DMS153 treated with DMSO at 0.1 percent for 48 hours (cell line): ENCODE measurements around the gene YPEL2.
A peak's percentile ranks its signal among the peaks of the same experiment; 100 is the strongest.
"Not testable (repeated sequence)": the region's sequence is repeated elsewhere in the genome, so short reads cannot be mapped to it uniquely, and the experiment has no call there.

ENCODE experiments used
- DNase-seq: peaks from one replicate; lab custom pipeline; 2025; ENCODE audit not compliant: unreplicated experiment; lab: John Stamatoyannopoulos, UW

The YPEL2 gene, protein sequence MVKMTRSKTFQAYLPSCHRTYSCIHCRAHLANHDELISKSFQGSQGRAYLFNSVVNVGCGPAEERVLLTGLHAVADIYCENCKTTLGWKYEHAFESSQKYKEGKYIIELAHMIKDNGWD

DNA sequence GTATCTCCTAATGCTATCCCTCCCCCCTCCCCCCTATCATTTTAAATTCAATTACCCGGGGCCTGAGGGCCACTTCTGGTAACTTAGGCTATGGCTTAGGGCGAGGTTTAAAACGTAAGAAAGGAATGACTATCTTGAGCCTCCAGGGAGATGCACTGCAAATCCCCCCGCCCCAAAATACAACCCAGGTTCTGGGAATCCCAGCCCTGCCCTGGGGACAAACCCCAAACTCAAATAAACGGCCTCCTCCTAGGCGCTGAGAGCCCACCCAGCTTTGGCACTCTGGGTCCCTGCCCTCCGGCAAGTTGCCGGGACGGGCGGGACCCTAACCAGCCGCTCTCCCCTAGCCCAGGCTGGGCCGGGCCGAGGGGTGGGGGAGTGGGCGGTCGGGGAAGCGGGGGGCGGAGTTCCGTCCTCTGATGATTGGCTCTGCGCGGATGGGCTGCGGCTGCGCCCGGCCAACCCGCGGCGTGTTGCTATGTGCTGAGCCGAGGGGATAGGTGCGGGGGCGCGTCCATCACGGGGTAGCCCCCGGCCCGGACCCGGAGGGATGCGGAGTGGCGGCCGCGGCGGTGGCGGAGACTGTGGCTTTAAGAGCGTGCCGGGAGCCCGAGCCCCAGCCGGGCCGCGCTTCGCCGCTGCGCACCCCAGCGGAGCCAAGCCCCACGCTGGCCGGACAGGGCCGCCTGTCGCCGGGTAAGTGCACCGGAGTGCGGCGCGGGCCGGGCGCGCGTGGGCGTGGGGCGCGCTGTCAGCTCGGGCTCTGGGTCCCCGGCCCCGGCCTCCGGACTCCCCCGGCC is at the start of gene YPEL2:
Gene YPEL2 (plus strand): TSS at position 527 of the 800 bp plus-strand sequence. CDS start 21,755 bp downstream, outside the sequence.
- DNase-seq: peak; percentile 72

DNA sequence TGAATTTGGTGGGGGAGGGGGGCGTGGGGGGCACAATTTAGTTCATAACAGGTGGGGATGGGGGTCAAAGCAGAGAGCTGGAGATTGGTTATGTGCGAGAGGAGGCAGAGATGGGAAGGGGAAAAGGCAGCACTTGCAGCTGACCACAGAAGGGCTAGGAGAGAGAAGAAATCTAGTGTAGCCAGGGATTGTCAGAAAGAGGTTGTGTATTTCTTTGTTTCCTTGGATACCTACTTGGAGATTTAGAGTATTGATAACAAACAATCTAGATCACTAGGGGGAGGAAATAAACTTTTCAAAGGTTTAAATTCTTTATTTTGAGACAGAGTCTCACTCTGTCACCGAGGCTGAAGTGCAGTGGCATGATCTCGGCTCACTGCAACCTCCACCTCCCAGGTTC is 47.1 kb upstream of the YPEL2 start:
- DNase-seq: no peak

GRCh38 chr17:59287452-59287851 is 44.0 kb upstream of the YPEL2 start:
- no peak for DNase-seq

- DNase-seq: no peak
These were observed 43.6 kb upstream of the YPEL2 start for GRCh38 chr17:59287891-59288290.

DNA sequence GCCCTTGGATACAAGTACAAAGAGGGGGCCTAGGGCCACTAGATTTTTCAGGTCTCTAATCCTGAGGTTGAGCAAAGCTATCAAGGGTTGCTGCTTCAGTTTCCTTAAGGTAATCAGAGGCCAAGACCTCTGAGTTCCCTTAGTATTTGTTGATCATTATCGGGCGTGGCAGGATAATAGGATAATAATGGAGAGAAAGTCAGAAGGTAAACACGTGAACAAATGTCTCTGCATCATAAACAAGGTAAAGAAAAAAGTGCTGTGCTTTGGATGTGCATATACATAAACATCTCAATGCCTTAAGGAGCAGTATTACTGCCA is 41.5 kb upstream of the YPEL2 start:
- no peak for DNase-seq

DNA sequence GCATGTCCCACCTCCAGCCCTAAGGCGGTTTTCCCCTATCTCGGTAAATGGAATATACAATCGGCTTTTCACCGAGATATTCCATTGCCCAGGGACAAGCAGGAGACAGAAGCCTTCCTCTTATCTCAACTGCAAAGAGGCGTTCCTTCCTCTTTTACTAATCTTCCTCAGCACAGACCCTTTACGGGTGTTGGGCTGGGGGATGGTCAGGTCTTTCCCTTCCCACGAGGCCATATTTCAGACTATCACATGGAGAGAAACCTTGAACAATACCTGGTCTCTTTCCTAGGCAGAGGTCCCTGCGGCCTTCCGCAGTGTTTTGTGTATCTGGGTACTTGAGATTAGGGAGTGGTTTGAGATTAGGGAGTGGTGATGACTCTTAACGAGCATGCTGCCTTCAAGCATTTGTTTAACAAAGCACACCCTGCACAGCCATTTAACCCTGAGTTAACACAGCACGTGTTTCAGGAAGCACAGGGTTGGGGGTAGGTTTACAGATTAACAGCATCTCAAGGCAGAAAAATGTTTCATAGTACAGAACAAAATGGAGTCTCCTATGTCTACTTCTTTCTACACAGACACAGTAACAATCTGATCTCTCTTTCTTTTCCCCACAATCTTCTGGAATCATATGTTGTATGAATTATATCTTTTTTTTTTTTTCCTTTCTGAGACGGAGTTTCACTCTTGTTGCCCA is 41.0 kb upstream of the YPEL2 start:
- not testable (repeated sequence) for DNase-seq

- DNase-seq: no peak
These were observed 39.3 kb upstream of the YPEL2 start for GRCh38 chr17:59292174-59292523.

DNA sequence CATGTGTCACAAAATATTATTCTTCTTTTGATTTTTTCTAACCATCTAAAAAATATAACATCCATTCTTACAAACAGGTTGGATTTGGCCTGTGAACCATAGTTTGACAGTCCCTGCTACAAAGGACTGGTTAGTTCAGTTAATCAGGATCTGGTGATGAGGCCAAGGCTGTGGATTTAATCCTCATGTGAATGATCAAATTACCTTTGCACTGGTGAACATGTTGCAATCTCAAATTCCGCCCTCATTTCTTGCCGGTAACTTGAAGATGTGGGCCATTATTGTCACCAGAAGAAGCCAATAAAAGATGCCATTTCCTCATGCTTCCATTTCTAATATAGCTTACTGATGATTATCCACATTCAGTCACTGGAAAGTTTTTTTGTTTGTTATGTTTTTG is 35.3 kb upstream of the YPEL2 start:
- DNase-seq: no peak

GRCh38 chr17:59298521-59298920 is 32.9 kb upstream of the YPEL2 start:
- DNase-seq: no peak

DNA sequence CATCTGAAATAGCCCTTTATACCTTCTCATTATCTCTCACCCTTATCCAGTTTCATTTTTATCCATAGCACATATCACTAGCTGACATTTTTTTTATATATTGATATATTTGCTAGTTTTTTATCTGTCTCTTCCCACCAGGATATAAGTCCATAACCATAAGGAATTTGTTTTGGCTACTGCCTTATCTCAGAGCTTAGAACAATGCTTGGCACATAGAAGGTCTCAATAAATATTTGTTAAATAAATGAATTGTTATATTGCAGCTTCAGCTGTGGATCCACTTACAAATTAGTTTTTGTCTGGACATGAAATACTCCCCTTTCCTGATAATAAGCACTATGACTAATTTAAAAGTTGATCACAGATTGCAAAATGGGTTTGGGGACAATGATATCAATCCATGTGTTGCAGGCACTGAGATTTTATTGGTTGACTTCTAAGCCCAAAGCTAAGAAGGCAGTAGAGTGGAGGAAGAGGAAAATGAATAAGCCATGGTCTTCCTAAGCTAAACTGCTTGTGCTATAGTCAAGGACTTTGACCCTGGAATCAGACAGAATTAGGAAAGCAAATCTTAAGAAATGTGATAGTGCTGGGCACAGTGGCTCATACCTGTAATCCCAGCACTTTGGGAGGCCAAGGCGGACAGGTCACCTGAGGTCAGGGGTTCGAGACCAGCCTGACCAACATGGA is 31.9 kb upstream of the YPEL2 start:
- DNase-seq: no peak

DNA sequence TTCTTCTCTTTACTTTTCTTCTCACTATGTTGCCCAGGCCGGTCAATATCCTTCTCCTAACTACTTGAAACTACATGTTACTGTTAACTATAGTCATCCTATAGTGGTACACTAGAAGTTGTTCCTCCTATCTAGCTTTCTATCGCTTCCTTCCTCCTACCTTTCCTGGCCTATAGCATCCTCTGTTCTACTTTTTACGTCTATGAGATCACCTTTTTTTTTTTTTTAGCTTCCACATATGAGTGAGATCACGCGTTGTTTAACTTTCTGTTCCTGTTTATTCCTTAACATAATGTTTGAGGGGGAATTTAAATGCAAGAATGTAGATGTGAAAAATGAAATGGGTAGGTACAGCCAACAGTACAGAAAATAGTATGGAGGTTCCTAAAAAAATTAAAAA is 30.5 kb upstream of the YPEL2 start:
- no peak for DNase-seq

DNA sequence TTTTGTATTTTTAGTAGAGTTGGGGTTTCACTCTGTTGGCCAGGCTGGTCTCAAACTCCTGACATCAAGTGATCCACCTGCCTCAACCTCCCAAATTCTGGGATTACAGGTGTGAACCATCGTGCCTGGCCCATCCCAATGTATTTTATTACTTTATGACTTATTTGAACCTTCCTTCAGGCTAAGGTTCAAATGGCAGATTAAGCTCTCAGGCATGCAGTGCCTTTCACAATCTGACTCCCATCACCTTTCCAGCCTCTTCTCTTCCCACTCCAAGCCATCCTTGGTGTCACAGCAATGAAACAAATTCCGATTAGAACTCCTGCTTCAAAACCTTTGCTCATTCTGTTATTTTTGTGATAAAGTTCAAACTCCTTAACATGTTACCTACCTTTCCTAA is 26.6 kb upstream of the YPEL2 start:
- DNase-seq: no peak

DNA sequence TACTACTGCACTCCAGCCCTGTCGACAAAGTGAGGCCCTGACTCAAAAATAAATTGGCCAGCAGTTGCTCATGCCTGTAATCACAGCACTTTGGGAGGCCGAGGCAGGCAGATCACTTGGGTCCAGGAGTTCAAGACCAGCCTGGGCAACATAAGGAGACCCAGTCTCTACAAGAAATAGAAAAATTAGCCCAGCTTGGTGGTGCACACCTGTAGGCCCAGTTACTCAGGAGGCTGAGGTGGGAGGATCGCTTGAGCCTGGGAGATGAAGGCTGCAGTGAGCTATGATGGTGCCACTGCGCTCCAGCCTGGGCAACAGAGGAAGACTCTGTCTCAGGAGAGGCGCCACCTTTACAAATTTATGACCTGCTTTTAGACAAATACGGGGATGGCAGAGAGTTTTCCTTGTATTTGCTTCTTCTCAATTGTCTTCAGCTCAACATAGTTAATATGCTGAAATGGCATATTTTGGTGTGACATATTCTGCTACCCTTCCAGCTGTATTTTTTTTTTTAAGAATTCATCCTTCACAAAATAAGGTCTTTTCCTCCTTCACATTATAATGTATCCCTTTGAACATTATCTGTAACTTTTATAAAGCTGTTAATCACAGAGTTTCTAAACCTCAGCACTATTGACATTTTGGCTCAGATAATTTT is 21.1 kb upstream of the YPEL2 start:
- no peak for DNase-seq

GRCh38 chr17:59311051-59311468 is 20.4 kb upstream of the YPEL2 start:
- DNase-seq: peak; percentile 63

- DNase-seq: not testable (repeated sequence)
These were observed 19.9 kb upstream of the YPEL2 start for GRCh38 chr17:59311521-59311920.

DNA sequence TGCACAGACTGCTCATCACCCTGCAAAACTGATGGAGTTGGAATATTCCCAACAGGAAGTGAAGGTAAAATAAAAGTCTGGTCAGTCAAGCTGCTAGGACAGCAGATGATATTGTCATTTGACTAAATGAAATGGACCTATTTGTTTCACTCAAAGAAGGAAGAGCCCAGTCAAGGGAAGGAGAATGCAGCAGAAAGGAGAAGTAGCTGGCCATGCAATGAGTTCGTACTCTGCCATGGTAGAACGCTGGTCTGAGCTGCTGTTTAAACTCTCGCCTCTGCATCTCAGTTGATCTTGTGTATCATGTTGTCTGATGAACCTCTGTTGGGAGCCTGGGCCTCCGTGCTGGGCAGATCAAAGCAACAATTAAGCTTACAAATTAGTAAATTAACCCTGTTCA is 15.6 kb upstream of the YPEL2 start:
- DNase-seq: no peak

GRCh38 chr17:59327121-59327980 is 4.1 kb upstream of the YPEL2 start:
- DNase-seq: no peak

DNA sequence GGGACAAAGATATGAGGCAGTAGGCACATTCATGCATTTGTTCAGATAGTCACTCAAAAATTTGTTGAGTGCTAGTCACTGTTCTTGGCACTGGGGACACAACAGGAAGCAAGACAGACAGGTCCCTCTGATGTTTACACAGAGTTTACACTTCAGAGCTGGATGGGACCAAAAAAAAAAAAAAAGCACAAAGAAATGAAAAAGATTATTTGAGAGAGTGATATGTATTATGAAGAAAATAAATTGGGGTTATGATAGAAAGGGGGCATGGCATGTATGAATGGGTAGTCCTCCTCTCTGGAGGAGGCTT is 3.5 kb upstream of the YPEL2 start:
- no peak for DNase-seq

- DNase-seq: no peak
These were observed 2.9 kb upstream of the YPEL2 start for GRCh38 chr17:59328601-59329000.

DNA sequence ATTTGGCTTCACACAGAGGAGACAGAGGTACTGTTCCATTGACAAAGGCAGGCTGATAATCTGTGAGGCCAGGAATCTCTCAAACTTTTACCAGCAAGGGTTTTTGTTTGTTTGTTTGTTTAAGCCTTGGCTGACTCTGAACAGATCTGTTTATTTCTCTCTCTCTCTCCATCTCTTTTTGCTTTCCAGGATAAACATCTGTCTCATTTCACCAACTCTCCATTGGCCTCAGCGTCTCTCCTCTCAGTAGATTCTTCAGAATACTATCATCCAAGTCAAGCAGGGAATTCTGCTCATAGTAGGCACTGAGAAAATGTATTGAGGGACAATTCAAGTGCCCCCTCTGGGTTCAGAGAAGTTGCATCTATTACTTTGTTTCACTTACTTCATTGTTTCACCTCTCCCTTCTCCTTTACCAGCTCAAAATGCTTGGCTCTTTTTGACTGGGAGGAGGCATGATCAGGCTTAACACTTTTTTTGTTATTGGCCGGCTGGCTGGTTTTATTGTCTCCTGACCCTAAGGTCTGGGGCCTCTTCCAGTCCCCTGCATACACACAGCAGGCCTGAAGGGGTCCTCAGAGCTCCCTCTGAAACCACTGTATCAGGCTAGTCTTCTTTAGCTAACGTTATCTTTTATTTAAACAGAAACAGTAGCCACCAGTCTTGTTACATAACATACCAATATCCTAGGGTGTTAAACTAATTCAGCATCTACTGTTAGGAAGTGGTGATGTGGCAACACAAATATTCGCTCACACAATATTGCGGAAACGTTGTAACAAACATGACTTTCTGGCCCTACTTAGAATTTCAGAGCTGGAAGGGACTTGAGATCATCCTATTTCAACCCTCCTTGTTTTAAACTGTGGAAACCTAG is 2.0 kb upstream of the YPEL2 start:
- DNase-seq: peak; percentile 45
